K562 (cell line): ENCODE results near the gene KAZALD1. TPM values are rescaled to one million over a fixed set of nuclear protein-coding genes. Genes with fewer than 3 reads are reported as not detected.
A peak's percentile ranks its signal among the peaks of the same experiment; 100 is the strongest.

Experiments
- CHAMP1 ChIP-seq: fragments of 450-650 bp; IDR thresholded peaks from 2 replicates; pipeline ENCODE4 v1.6.1; 2016; ENCODE audit warnings: mild to moderate bottlenecking
- FOXK2 ChIP-seq, 2 experiments: fragments of 450-650 bp; IDR thresholded peaks in 1 of 2; conservative IDR thresholded peaks in 1 of 2; 2 replicates each; pipeline ENCODE4 v1.6.1; 2016; ENCODE audit warnings: low read depth in 2 of 2, mild to moderate bottlenecking in 1 of 2
- GABPB1 ChIP-seq: sonication (generic); formaldehyde crosslinking; IDR thresholded peaks from 2 replicates; pipeline ENCODE4 v1.8.0; 2022; ENCODE audit warnings: mild to moderate bottlenecking, missing genetic modification reagents
- GATAD2A ChIP-seq: fragments of 450-650 bp; IDR thresholded peaks from 2 replicates; pipeline ENCODE4 v1.6.1; 2017
- JUN ChIP-seq, 2 experiments: sonication (generic) in 1 of 2; formaldehyde crosslinking in 1 of 2; IDR thresholded peaks; 2 replicates each; pipeline versions ENCODE4 v1.6.1 to v1.8.0; 2012 to 2022; ENCODE audit warnings: borderline replicate concordance in 2 of 2, mild to moderate bottlenecking in 2 of 2, improper control_type of control experiment in 1 of 2, low read depth in 1 of 2, low read length in 1 of 2, missing genetic modification reagents in 1 of 2
- NFIX ChIP-seq: fragments of 250-450 bp; sonication (Bioruptor Pico); IDR thresholded peaks from 2 replicates; pipeline ENCODE4 v1.4.0; 2020; ENCODE audit warnings: low read depth, mild to moderate bottlenecking, moderate library complexity
- NR2F6 ChIP-seq: fragments of 450-650 bp; formaldehyde crosslinking; IDR thresholded peaks from 2 replicates; pipeline ENCODE4 v1.4.0; 2020; ENCODE audit warnings: mild to moderate bottlenecking
- PYGO2 ChIP-seq: fragments of 450-650 bp; IDR thresholded peaks from 2 replicates; pipeline ENCODE4 v1.6.1; 2016; ENCODE audit warnings: mild to moderate bottlenecking, missing genetic modification characterization, moderate library complexity, missing compliant biosample characterization
- RCOR1 ChIP-seq, 2 experiments: IDR thresholded peaks; 2 replicates each; pipeline ENCODE4 v1.6.1; 2012; ENCODE audit warnings: low read depth in 2 of 2, low read length in 2 of 2, borderline replicate concordance in 1 of 2, improper control_type of control experiment in 1 of 2
- SP2 ChIP-seq: IDR thresholded peaks from 2 replicates; pipeline ENCODE4 v1.6.1; 2011; ENCODE audit warnings: mild to moderate bottlenecking, low read depth, low read length, moderate library complexity; ENCODE audit not compliant: poor library complexity, severe bottlenecking; ENCODE audit errors: extremely low read depth
- TAF9B ChIP-seq: fragments of 450-650 bp; IDR thresholded peaks from 2 replicates; pipeline ENCODE4 v1.6.1; 2018; ENCODE audit warnings: mild to moderate bottlenecking; ENCODE audit not compliant: partially characterized antibody
- TEAD2 ChIP-seq: fragments of 450-650 bp; IDR thresholded peaks from 2 replicates; pipeline ENCODE4 v1.6.1; 2016; ENCODE audit warnings: missing genetic modification characterization, control low read depth, missing compliant biosample characterization
- YY1 ChIP-seq, 3 experiments: IDR thresholded peaks; 2 replicates each; pipeline ENCODE4 v1.6.1; 2011; ENCODE audit warnings: low read length in 2 of 3, mild to moderate bottlenecking in 2 of 3, moderate library complexity in 2 of 3, borderline replicate concordance in 1 of 3, control low read depth in 1 of 3, low read depth in 1 of 3; ENCODE audit not compliant: insufficient read depth in 3 of 3, insufficient replicate concordance in 2 of 3, control insufficient read depth in 1 of 3, insufficient read length in 1 of 3; ENCODE audit errors: extremely low read depth in 1 of 3
- ZNF24 ChIP-seq: fragments of 450-650 bp; IDR thresholded peaks from 2 replicates; pipeline ENCODE4 v1.6.1; 2016
- ZSCAN32 ChIP-seq: fragments of 450-650 bp; formaldehyde crosslinking; IDR thresholded peaks from 2 replicates; pipeline ENCODE4 v1.4.0; 2020; ENCODE audit warnings: mild to moderate bottlenecking, moderate library complexity
- polyA plus RNA-seq, 8 experiments: library from polyadenylated mRNA; depleted of rRNA in 4 of 8; stranded (reverse) in 5 of 8; unstranded in 3 of 8; fragments of >200 nt; fragmentation: Nextera tagmentation in 2 of 8; fragmentation: Illumina TruSeq in 1 of 8; extraction: Ambion mirVana in 2 of 8; extraction: Trizol in 1 of 8; gene quantifications; 2 replicates each; pipeline versions ENCODE4 v1.2.1 to v1.2.3, GENCODE V29; 2011 to 2014; ENCODE audit warnings: inconsistent platforms in 1 of 8, missing spikeins in 1 of 8
- total RNA-seq, 7 experiments: library from RNA; depleted of rRNA in 6 of 7; stranded (reverse); fragments of >200 nt in 6 of 7; fragmentation: Illumina TruSeq in 2 of 7; extraction: Trizol in 2 of 7; gene quantifications; 2 replicates each; pipeline versions ENCODE4 v1.2.1 to v1.2.3, GENCODE V29; 2011 to 2021; ENCODE audit warnings: low replicate concordance in 1 of 7
- TF ChIP-seq, protein P1 (sequence below), 2 experiments: fragments of 150-350 bp in 1 of 2; IDR thresholded peaks; 2 replicates each; pipeline ENCODE4 v1.6.1; 2012 to 2016; ENCODE audit warnings: low read depth in 2 of 2, low read length in 2 of 2, mild to moderate bottlenecking in 1 of 2, moderate library complexity in 1 of 2

Gene KAZALD1
- total and polyA plus RNA-seq, 9 of the 15 experiments (the other 6 are each of a cell fraction or from before 2014, with no cell fraction given): 0.15 to 10.0 (median 4.9) TPM

GRCh38 chr10:101067356-101068083 lies 5.7 kb downstream of the KAZALD1 start (continued):
- no peak for TF ChIP-seq JUN (IDR thresholded peaks at IDR 0.05; ENCODE audit: borderline replicate concordance, low read depth, low read length)
- TF ChIP-seq JUN (CRISPR knock-in tag; IDR thresholded peaks at IDR 0.05; ENCODE audit: borderline replicate concordance): no peak
- TF ChIP-seq ZNF24: no peak
- TF ChIP-seq RCOR1 (IDR thresholded peaks at IDR 0.05; ENCODE audit: borderline replicate concordance in 1 of 2, low read depth in 2 of 2, low read length in 2 of 2): no peak
- TF ChIP-seq, protein P1, sequence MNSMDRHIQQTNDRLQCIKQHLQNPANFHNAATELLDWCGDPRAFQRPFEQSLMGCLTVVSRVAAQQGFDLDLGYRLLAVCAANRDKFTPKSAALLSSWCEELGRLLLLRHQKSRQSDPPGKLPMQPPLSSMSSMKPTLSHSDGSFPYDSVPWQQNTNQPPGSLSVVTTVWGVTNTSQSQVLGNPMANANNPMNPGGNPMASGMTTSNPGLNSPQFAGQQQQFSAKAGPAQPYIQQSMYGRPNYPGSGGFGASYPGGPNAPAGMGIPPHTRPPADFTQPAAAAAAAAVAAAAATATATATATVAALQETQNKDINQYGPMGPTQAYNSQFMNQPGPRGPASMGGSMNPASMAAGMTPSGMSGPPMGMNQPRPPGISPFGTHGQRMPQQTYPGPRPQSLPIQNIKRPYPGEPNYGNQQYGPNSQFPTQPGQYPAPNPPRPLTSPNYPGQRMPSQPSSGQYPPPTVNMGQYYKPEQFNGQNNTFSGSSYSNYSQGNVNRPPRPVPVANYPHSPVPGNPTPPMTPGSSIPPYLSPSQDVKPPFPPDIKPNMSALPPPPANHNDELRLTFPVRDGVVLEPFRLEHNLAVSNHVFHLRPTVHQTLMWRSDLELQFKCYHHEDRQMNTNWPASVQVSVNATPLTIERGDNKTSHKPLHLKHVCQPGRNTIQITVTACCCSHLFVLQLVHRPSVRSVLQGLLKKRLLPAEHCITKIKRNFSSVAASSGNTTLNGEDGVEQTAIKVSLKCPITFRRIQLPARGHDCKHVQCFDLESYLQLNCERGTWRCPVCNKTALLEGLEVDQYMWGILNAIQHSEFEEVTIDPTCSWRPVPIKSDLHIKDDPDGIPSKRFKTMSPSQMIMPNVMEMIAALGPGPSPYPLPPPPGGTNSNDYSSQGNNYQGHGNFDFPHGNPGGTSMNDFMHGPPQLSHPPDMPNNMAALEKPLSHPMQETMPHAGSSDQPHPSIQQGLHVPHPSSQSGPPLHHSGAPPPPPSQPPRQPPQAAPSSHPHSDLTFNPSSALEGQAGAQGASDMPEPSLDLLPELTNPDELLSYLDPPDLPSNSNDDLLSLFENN (IDR thresholded peaks at IDR 0.05; ENCODE audit: low read depth in 2 of 2, low read length in 2 of 2): no peak
- TF ChIP-seq GABPB1 (CRISPR knock-in tag): peak; percentile 67
- TF ChIP-seq NFIX (CRISPR knock-in tag): no peak
- TF ChIP-seq ZSCAN32 (CRISPR knock-in tag): no peak
- TF ChIP-seq TAF9B: no peak
- no peak for TF ChIP-seq PYGO2 (tag)
- peak in 2 of 3 experiments; percentile 28 to 62 for TF ChIP-seq YY1 (IDR thresholded peaks at IDR 0.05; ENCODE audit: borderline replicate concordance in 1 of 3, control insufficient read depth in 1 of 3, extremely low read depth in 1 of 3, insufficient read depth in 3 of 3, insufficient read length in 1 of 3, insufficient replicate concordance in 2 of 3, low read depth in 1 of 3, low read length in 2 of 3)
- no peak for TF ChIP-seq TEAD2 (tag)
- TF ChIP-seq FOXK2 (conservative IDR thresholded peaks at IDR 0.05 in 1 of 2, IDR thresholded peaks at IDR 0.05 in 1 of 2; ENCODE audit: low read depth in 2 of 2): no peak
- TF ChIP-seq GATAD2A: no peak
- TF ChIP-seq CHAMP1: no peak
- TF ChIP-seq SP2: no peak
- no peak for TF ChIP-seq NR2F6 (CRISPR knock-in tag)
